Measurements from ENCODE around the gene FAM221A.
"Not testable (repeated sequence)": the region's sequence is repeated elsewhere in the genome, so short reads cannot be mapped to it uniquely, and the experiment has no call there.

Gene FAM221A

DNA sequence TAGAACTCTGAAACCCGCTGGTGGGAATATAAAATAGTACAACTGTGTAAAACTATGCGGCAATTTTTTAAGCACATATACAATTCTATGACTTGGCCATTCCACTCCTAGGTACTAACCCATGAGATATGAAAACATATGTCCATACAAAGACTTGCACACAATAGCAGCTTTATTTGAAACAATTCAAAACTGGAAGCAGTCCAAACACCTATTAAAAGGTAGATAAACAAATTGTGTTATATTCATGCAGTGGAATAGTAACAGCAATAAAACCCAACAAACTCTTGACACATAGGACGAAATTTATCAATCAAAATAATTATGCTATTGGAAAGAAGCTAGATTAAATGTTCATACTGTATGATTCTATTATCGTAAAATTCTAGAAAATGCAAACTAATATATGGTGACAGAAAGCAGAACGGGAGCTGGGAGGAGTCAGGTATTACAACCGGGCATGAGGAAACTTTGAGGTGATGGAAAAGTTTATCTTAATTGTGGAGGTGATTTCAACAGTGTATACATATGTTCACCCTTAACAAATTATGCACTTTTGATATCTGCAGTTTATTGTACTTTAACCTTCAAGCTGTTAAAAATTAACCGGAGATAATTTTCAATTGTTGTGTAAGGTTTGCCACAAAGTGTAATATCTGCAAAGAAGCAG is 29.2 kb downstream of the FAM221A start:
- no peak for DNase-seq

DNA sequence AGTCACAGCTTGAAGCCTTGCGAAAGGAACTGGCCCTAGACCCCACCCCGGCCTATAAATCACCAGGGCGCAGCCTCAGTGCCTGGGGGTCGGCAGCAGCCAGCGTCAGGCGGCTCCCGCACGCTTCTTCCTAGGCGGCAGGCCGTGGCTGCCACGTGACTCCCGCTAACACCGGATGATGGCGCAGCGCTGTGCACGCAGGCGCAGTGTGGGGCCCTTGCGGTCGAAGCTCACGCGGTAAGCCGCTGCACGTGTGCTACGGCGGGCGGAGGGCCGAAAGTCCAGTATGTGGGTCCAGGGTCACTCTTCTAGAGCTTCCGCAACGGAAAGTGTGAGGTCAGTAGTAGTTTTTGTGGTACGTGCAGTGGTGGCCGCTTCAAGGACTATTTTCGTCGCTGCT is 30.0 kb downstream of the FAM221A start, which contains the start of gene STK31:
TSS of gene STK31 (plus strand) at position 220 of the 400 bp plus-strand sequence. CDS start at position 287, 67 bp downstream.
- DNase-seq: no peak

DNA sequence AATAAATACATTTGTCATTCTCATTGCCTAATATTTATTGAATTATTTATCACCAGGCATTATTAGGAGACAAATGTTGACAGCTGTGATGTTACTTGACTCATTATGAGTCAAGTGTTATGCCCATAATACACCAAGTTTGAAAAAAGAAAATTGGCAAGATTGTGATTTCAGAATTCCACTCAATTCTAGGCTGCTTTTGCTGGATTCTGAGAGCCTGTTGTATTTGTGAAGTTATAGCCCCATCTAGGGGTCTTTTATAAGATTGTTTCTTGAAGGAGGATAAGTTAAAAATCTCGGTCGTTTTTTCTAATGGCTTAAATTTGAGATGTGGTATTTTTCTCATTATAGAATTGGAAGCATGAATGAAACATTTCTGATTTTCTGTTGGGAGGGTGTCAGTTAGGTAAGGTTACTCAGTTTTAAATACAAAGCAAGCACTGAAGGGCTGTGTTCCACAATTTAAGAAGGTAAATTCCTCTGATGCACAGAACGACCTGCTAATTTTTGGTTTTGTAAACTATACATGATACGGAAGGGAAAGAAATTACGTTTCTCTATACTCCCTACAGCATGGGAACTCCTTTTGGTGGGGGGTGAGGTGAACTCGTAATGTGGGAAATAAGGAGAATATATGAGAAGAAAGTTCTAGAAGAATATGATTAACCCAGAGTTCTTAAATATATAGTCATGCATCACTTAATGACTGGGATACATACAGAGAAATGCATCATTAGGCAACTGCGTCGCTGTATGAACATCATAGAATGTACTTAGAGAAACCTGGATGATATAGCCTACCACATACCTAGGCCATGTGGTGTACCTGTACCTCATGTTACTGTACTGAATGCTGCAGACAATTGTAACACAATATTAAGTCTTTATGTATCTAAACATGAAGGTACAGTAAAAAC is 32.6 kb downstream of the FAM221A start:
- no peak for DNase-seq

GRCh38 chr7:23713285-23714149 is 33.5 kb downstream of the FAM221A start:
- no peak for DNase-seq

DNA sequence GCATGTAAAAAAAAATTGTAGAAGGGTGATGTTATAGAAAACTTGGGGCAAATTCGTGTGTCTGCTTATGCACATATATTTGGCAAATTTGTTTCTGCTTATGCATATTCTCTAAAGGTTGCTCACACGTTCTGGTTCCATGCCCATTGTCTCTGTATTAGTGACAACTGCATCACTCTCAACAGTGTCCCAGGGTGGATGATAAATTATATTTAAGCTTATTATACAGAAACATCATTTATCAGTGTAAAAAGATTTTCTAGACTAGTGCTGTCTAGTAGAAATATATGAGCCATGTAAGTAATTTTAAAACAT is 34.1 kb downstream of the FAM221A start:
- DNase-seq: no peak

DNA sequence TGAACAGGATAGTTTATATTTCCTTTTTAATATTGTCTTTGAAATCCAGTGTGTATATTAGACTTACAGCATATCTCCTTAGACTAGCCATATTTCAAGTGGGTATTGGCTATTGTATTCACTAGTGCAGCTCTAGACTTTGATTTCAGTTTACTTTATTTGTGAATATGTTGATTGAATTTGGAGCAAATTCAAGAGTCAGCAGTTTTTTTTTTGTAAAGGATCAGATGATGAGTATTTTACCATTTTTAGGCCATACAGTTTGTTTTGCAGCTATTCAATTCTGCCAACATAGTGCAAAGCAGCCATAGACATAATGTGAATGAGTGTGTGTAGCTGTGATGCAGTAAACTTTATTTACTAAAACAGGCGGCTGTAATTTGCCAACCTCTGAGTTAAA is 34.6 kb downstream of the FAM221A start:
- DNase-seq: no peak

DNA sequence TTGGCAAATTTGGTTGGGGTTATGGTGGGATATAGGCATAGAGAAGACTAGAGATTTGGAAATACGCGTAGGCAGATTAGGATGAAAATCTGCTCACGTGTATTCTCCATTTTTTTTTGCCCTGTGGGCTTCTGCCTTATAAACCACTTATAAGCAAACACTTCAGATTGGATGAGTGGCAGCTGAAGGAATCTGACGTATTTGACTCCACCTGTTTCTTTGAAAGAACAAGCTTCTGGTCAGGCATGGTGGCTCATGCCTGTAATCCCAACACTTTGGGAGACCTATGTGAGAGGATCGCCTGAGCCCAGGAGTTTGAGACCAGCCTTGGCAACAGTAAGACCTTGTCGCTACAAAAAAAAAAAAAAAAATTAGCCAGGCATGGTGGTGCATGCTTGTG is 35.1 kb downstream of the FAM221A start:
- DNase-seq: no peak

DNA sequence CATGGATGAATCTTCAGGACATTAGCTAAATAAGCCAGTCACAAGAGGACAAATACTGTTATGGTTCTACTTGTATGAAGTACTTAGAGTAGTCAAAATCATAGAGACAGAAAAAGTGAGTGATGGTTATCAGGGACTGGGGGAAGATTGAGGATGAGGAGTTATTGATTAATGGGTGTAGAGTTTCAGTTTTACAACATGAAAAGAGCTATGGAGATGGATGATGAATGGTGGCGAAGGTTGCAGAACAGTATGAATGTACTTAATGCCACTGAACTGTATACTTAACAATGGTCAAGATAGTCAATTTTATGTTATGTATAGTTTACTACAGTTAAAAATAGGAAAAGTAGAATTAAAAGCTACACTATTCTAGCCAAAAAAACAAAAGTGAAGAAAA is 37.8 kb downstream of the FAM221A start:
- DNase-seq: no peak

GRCh38 chr7:23721456-23721855 is 41.5 kb downstream of the FAM221A start:
- DNase-seq: no peak

DNA sequence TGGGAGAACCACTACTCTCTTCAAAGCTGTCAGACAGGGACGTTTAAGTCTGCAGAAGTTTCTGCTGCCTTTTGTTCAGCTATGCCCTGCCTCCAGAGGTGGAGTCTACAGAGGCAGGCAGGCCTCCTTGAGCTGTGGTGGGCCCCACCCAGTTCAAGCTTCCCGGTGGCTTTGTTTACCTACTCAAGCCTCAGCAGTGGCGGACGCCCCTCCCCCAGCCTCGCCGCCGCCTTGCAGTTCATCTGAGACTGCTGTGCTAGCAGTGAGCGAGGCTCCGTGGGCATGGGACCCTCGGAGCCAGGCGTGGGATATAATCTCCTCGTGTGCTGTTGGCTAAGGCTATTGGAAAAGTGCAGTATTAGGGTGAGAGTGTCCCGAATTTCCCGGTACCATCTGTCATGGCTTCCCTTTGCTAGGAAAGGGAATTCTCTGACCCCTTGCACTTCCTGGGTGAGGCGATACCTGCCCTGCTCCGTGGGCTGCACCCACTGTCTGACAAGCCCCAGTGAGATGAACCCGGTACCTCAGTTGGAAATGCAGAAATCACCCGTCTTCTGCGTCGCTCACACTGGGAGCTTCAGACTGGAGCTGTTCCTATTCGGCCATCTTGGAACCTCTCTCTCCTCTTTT is 42.7 kb downstream of the FAM221A start:
- not testable (repeated sequence) for DNase-seq

DNA sequence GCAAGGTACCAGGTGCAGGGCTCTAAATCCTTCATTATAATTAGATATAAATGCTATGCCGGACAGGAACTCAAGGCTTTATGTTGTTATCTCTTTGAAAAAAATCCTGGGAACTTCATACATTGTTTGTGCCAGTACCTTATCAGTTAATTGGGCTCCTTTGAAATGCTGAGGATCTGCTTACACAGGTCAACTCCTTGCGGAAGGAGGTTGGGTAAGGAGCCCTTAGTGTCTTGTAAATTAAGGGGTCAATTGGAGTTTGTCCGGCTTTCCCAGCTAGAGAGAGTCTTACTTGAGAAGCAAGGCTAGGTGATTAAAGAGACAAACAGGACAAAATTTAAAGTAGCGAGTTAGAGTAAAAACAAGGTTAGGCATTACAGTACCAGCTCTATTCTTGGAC is 44.1 kb downstream of the FAM221A start:
- DNase-seq: not testable (repeated sequence)

DNA sequence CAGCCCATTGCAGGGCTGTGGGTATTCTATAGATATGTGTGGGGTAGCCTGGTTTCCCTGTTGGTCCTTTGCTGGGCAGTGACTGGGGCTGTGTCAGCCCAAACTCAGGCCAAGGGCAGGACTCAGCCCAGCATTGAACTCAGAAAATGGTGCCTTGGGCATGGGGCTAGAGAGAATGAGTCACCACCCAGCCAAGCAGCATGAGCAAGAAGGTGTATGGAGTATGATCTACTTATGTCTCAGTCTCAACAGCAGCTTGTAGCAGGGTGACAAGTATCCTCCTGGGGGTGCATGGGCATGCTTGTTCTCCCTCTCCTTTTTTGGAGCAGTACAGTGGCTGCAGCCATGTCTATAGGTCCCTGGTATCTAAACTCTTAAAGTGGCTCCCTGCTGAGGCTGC is 62.1 kb downstream of the FAM221A start:
- DNase-seq: no peak

GRCh38 chr7:23743226-23743625 is 63.2 kb downstream of the FAM221A start:
- no peak for DNase-seq

DNA sequence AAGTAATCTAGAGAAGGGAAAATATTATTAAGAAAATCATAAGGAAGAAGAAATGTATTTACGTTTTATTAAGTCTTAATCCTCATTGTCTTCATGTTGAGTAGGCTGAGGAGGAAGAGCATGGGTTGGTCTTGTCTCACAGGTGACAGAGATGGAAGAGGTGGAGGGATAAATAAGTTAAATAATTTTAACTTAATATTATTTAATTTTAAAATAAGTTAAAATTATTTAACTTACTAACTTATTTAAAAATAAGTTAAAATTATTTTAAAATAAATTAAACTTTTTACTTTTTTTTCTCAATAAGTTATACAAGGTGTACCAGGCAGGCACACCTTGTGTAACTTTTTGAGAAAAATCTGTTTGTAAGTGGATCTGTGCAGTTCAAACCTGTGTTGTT is 66.6 kb downstream of the FAM221A start:
- no peak for DNase-seq

GRCh38 chr7:23751852-23752251 is 71.9 kb downstream of the FAM221A start:
- DNase-seq: no peak

All from stimulated activated CD4-positive, alpha-beta T cell treated with anti-CD3 and anti-CD28 coated beads, Interleukin-2, amount 100 ng/mL, for 24 hours (primary cell).